Measurements from ENCODE around the gene GALR3. TPM values are rescaled to one million over a fixed set of nuclear protein-coding genes. Genes with fewer than 3 reads are reported as not detected.
A peak's percentile ranks its signal among the peaks of the same experiment; 100 is the strongest.

The GALR3 gene
- total and polyA plus RNA-seq, 4 donors: not detected

GRCh38 chr22:37803639-37804351 is 19.4 kb upstream of the GALR3 start:
- Histone ChIP-seq H3K27ac (ENCODE audit: low read depth in 1 of 2, low read length in 2 of 2) (peak overlapping the region; percentile 48 to 89), H3K4me3 (ENCODE audit: low read depth in 1 of 3, low read length in 3 of 3) (peak overlapping the region in 1 of 3 donors; percentile 61), H3K36me3 (ENCODE audit: control insufficient read depth in 4 of 4, insufficient read depth in 3 of 4, low read depth in 1 of 4, low read length in 3 of 4) (no peaks in the 10 kb centered on the region), H3K9ac (ENCODE audit: low read depth in 1 of 2, low read length in 2 of 2) (no peak overlapping the region), H3K9me3 (ENCODE audit: control insufficient read depth in 4 of 4, low read length in 3 of 4) (no peaks in the 10 kb centered on the region), H3K27me3 (ENCODE audit: control insufficient read depth in 4 of 4, insufficient read depth in 4 of 4, low read length in 3 of 4) (no peaks in the 10 kb centered on the region), H3K4me1 (ENCODE audit: control insufficient read depth in 4 of 4, insufficient read depth in 4 of 4, low read length in 3 of 4) (peaks cover 10 to 46% (median 37%) of the 10 kb centered on the region in 4 donors)
- DNase-seq (ENCODE audit: low spot score): peak; percentile 54
- 66% methylated on average over 34 of the region's 34 CpGs for WGBS
- no peak for TF ChIP-seq RAD21 (IDR thresholded peaks at IDR 0.05)
- no peak for TF ChIP-seq ZBTB33 (IDR thresholded peaks at IDR 0.05)
- TF ChIP-seq EGR1 (IDR thresholded peaks at IDR 0.05; ENCODE audit: low read depth in 2 of 2): no peak
- TF ChIP-seq CTCF (IDR thresholded peaks at IDR 0.05; ENCODE audit: low read depth, low read length, missing input control): no peak
- TF ChIP-seq TAF1 (conservative IDR thresholded peaks at IDR 0.05): no peak
- no peak for TF ChIP-seq REST (IDR thresholded peaks at IDR 0.05)
- TF ChIP-seq YY1 (IDR thresholded peaks at IDR 0.05): no peak

GRCh38 chr22:37804352-37804880 is 18.8 kb upstream of the GALR3 start:
- peaks cover 10 to 52% (median 43%) of the 10 kb centered on the region in 4 donors for H3K4me1 ChIP-seq (ENCODE audit: control insufficient read depth in 4 of 4, insufficient read depth in 4 of 4, low read length in 3 of 4)
- WGBS: 5% methylated on average over 29 of the region's 29 CpGs
- TF ChIP-seq GABPA (IDR thresholded peaks at IDR 0.05 in 1 of 2, conservative IDR thresholded peaks at IDR 0.05 in 1 of 2) (no peak), SP1 (IDR thresholded peaks at IDR 0.05) (no peak)
- H3K27me3 ChIP-seq (ENCODE audit: control insufficient read depth in 4 of 4, insufficient read depth in 4 of 4, low read length in 3 of 4): no peaks in the 10 kb centered on the region
- H3K4me3 ChIP-seq (ENCODE audit: low read depth in 1 of 3, low read length in 3 of 3): peak overlapping the region in 1 of 3 donors; percentile 61
- H3K9me3 ChIP-seq (ENCODE audit: control insufficient read depth in 4 of 4, low read length in 3 of 4): no peaks in the 10 kb centered on the region
- DNase-seq (ENCODE audit: low spot score): peak; percentile 55
- H3K27ac ChIP-seq (ENCODE audit: low read depth in 1 of 2, low read length in 2 of 2): peak overlapping the region; percentile 48 to 89
- H3K9ac ChIP-seq (ENCODE audit: low read depth in 1 of 2, low read length in 2 of 2): peak overlapping the region in 1 of 2 donors; percentile 43
- no peaks in the 10 kb centered on the region for H3K36me3 ChIP-seq (ENCODE audit: control insufficient read depth in 4 of 4, insufficient read depth in 3 of 4, low read depth in 1 of 4, low read length in 3 of 4)
